ENCODE results near the gene RELL2. TPM values are rescaled to one million over a fixed set of nuclear protein-coding genes. Genes with fewer than 3 reads are reported as not detected.
A peak's percentile ranks its signal among the peaks of the same experiment; 100 is the strongest.

RELL2 gene
- total RNA-seq, 1 experiment from 2014 or later = 12.6 TPM

DNA sequence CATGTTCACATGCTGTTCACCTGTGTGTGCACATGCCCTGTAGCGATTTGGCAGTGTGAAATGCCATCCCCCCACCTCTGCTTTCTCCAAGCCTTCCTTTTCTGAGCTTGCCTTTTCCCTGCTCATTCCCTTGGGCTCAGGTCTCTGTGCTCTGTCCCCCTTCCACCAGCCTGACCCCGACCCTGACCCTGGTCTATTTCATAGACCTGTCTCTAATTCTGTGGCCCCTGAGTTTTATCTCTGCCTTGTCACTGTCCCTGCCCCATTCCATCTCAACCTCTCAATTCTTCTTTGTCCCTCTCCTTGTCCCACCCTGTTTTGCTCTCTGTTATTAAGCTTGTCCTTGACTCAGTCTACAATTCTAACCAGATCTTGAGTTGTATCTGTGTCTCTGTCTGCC, 44.5 kb downstream of the RELL2 start:
- H3K27ac Mint-ChIP-seq (ENCODE audit: unreplicated experiment) = peak overlapping the region; percentile 63
- H3K36me3 Mint-ChIP-seq (ENCODE audit: insufficient read depth, unreplicated experiment) = peaks cover 20% of the 10 kb centered on the region
- TF ChIP-seq, protein P1, sequence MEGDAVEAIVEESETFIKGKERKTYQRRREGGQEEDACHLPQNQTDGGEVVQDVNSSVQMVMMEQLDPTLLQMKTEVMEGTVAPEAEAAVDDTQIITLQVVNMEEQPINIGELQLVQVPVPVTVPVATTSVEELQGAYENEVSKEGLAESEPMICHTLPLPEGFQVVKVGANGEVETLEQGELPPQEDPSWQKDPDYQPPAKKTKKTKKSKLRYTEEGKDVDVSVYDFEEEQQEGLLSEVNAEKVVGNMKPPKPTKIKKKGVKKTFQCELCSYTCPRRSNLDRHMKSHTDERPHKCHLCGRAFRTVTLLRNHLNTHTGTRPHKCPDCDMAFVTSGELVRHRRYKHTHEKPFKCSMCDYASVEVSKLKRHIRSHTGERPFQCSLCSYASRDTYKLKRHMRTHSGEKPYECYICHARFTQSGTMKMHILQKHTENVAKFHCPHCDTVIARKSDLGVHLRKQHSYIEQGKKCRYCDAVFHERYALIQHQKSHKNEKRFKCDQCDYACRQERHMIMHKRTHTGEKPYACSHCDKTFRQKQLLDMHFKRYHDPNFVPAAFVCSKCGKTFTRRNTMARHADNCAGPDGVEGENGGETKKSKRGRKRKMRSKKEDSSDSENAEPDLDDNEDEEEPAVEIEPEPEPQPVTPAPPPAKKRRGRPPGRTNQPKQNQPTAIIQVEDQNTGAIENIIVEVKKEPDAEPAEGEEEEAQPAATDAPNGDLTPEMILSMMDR (IDR thresholded peaks at IDR 0.05; ENCODE audit: unreplicated experiment) = no peak
- peaks cover 12% of the 10 kb centered on the region for H3K4me1 Mint-ChIP-seq (ENCODE audit: low read depth, unreplicated experiment)
- H3K4me3 Mint-ChIP-seq (ENCODE audit: low read depth, unreplicated experiment) = peak overlapping the region; percentile 76
- BruUV-seq (replicated peaks) = TSS peak; percentile 25
- DNase-seq = no peak
- intact Hi-C loops (cut with micrococcal nuclease; ENCODE audit: unreplicated experiment) = no loop called here
- no peaks in the 10 kb centered on the region for H3K27me3 Mint-ChIP-seq (ENCODE audit: unreplicated experiment)
- no peaks in the 10 kb centered on the region for H3K9me3 Mint-ChIP-seq (ENCODE audit: low read depth, unreplicated experiment)
- CTCF ChIA-PET = interaction anchor here (0.6 to 1.9 kb wide), 7 partner anchors 10 to 210 kb away, joined by 3 to 6 read pairs (median 3); no protein-coding TSS in a partner anchor

DNA sequence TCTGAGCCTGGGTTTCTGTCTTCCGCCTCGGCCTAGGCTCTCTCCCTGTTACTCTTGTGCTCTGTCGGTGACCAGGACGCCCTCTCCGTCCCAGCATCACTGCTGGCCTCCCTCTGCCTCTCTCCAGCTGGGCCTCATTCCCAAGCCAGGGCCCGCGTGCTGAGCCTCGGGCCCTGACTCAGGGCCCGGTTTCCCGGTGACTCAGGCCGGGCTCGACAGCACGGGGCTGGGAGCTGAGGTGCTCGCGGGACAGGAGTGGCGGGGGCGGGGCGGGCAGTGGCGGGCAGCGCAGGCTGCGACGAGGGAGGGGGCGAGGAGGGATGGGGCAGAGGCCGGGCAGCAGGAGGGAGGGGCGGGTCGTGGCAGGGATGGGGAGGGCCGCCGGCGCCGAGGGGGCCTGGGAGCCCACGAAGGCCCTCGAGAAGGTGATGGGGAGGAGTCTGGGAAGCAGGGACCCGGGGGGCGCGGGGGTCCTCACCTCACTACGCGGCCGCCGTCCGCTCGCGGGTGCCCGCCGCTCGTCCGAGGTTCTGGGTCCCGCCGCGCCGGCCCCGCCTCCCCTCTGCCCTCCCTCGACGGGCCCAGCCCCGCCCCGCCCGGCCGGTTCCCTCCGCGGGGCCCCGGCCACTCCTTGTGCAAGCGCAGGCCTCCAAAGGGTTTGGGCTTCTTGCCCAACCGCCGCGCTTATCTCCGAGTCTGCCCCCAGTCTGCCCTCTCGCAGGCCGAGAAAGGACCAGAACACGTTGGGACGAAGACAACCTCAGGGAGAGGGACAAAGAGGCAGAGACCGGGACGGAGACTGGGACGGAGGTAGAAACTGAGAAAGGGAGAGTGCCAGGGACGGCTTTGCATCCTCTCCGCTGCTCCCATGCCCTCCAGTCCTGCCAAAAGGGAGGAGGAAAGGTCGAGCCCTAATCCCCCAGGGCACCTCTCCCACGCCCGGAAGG, 45.2 kb downstream of the RELL2 start, which contains the start of gene ARAP3:
TSS of gene ARAP3 (minus strand) at position 536 of the 947 bp plus-strand sequence. CDS start 1,744 bp downstream, outside the sequence.
- peaks cover 20% of the 10 kb centered on the region for H3K36me3 Mint-ChIP-seq (ENCODE audit: insufficient read depth, unreplicated experiment)
- no peaks in the 10 kb centered on the region for H3K27me3 Mint-ChIP-seq (ENCODE audit: unreplicated experiment)
- no TSS peak for BruUV-seq (replicated peaks)
- H3K4me3 Mint-ChIP-seq (ENCODE audit: low read depth, unreplicated experiment) = peak within 1 kb of the TSS; percentile 76
- H3K9me3 Mint-ChIP-seq (ENCODE audit: low read depth, unreplicated experiment) = no peaks in the 10 kb centered on the region
- H3K4me1 Mint-ChIP-seq (ENCODE audit: low read depth, unreplicated experiment) = peaks cover 12% of the 10 kb centered on the region
- peak; percentile 90 for DNase-seq
- TF ChIP-seq, protein P1 (IDR thresholded peaks at IDR 0.05; ENCODE audit: unreplicated experiment) = no peak
- intact Hi-C loops (cut with micrococcal nuclease; ENCODE audit: unreplicated experiment) = no loop called here
- H3K27ac Mint-ChIP-seq (ENCODE audit: unreplicated experiment) = peak within 1 kb of the TSS; percentile 63
- CTCF ChIA-PET = interaction anchor here (0.5 to 1.9 kb wide), 8 partner anchors 10 to 209 kb away, joined by 3 to 6 read pairs (median 3); no protein-coding TSS in a partner anchor

DNA sequence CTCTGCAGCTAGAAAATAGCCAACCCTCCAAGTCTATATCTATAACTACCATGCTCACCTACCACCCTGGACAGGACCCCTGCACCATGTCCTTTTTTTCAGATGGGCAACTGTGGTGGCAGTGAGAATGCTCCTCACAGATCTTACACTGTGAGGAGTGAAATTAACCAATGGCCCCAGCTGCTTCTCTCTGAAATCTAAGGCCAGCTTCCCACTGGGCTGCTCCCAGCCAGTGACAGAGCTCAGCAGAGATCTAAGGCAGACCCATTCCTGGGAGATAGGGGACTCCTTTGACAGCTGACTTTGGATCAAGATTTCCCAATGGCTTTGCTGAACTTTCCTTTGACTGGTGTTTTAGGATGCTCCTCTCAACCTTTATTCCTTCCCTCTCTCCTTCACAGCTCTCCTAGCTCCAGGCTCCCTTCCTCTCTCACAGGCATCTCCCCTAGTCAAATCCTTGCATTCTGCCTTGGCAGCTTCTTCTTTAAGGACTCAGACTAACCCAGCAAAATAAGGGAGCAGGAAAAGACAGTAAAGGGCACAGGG, 46.9 kb downstream of the RELL2 start:
- TF ChIP-seq, protein P1 (IDR thresholded peaks at IDR 0.05; ENCODE audit: unreplicated experiment) = no peak
- Mint-ChIP-seq H3K9me3 (ENCODE audit: low read depth, unreplicated experiment) (no peaks in the 10 kb centered on the region), H3K27ac (ENCODE audit: unreplicated experiment) (no peak overlapping the region), H3K4me3 (ENCODE audit: low read depth, unreplicated experiment) (no peak overlapping the region), H3K36me3 (ENCODE audit: insufficient read depth, unreplicated experiment) (peaks cover 13% of the 10 kb centered on the region), H3K27me3 (ENCODE audit: unreplicated experiment) (peaks cover 10% of the 10 kb centered on the region), H3K4me1 (ENCODE audit: low read depth, unreplicated experiment) (peaks cover 12% of the 10 kb centered on the region)
- CTCF ChIA-PET = interaction anchor here (0.6 kb wide), 2 partner anchors 138 to 455 kb away, joined by 3 to 5 read pairs; no protein-coding TSS in a partner anchor
- BruUV-seq (replicated peaks) = no TSS peak
- no peak for DNase-seq
- intact Hi-C loops (cut with micrococcal nuclease; ENCODE audit: unreplicated experiment) = no loop called here

DNA sequence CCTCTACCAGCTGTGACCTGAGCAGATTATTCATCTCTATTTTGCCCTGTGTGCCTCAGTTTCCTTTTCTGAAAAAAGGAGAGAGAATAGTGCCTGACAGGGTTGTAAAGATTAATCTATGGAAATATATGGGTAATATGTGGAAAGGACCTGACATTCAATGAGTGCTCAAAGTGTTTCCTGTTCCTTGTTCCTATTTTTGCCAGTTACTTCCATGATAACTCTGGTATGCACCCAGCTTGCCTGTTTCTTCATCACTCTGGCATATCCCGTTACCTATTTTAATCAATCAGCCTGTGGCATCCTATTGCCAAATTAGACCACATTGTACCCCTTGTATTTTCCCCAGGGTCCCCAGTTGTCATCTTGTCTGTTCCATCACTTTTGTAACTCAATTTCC, 48.8 kb downstream of the RELL2 start:
- no TSS peak for BruUV-seq (replicated peaks)
- CTCF ChIA-PET = no interaction called here
- peaks cover 30% of the 10 kb centered on the region for H3K27me3 Mint-ChIP-seq (ENCODE audit: unreplicated experiment)
- no peak overlapping the region for H3K27ac Mint-ChIP-seq (ENCODE audit: unreplicated experiment)
- intact Hi-C loops (cut with micrococcal nuclease; ENCODE audit: unreplicated experiment) = no loop called here
- TF ChIP-seq, protein P1 (IDR thresholded peaks at IDR 0.05; ENCODE audit: unreplicated experiment) = no peak
- peaks cover 12% of the 10 kb centered on the region for H3K4me1 Mint-ChIP-seq (ENCODE audit: low read depth, unreplicated experiment)
- no peak overlapping the region for H3K4me3 Mint-ChIP-seq (ENCODE audit: low read depth, unreplicated experiment)
- H3K36me3 Mint-ChIP-seq (ENCODE audit: insufficient read depth, unreplicated experiment) = peaks cover 12% of the 10 kb centered on the region
- DNase-seq = no peak
- H3K9me3 Mint-ChIP-seq (ENCODE audit: low read depth, unreplicated experiment) = no peaks in the 10 kb centered on the region
